Measurements from ENCODE around the gene ADM2.
A peak's percentile ranks its signal among the peaks of the same experiment; 100 is the strongest.
"Not testable (repeated sequence)": the region's sequence is repeated elsewhere in the genome, so short reads cannot be mapped to it uniquely, and the experiment has no call there.

Gene ADM2

GRCh38 chr22:50507991-50508884 lies 26.9 kb downstream of the ADM2 start, which contains the start of gene NCAPH2:
TSS of gene NCAPH2 (plus strand) at chr22:50508224. CDS start at chr22:50508338, 114 bp downstream.
- DNase-seq, result peak; percentile 96

GRCh38 chr22:50508897-50509296 lies 27.6 kb downstream of the ADM2 start:
- DNase-seq, result no peak

- DNase-seq, result no peak
These were observed 31.8 kb downstream of the ADM2 start for GRCh38 chr22:50513175-50513574.

GRCh38 chr22:50516068-50516467 lies 34.7 kb downstream of the ADM2 start:
- DNase-seq, result no peak

GRCh38 chr22:50516891-50517290 lies 35.5 kb downstream of the ADM2 start:
- DNase-seq, result no peak

GRCh38 chr22:50517495-50518260 lies 36.3 kb downstream of the ADM2 start:
- no peak for DNase-seq

- no peak for DNase-seq
These were observed 37.3 kb downstream of the ADM2 start for GRCh38 chr22:50518606-50519005.

- no peak for DNase-seq
These were observed 37.8 kb downstream of the ADM2 start for GRCh38 chr22:50519151-50519550.

- DNase-seq, result not testable (repeated sequence)
These were observed 38.8 kb downstream of the ADM2 start for GRCh38 chr22:50520184-50520583.

- DNase-seq, result no peak
These were observed 39.6 kb downstream of the ADM2 start for GRCh38 chr22:50520826-50521453.

GRCh38 chr22:50521710-50522109 lies 40.4 kb downstream of the ADM2 start:
- no peak for DNase-seq

GRCh38 chr22:50522208-50522805 lies 41.0 kb downstream of the ADM2 start:
- DNase-seq, result no peak

GRCh38 chr22:50522806-50523438 lies 41.6 kb downstream of the ADM2 start:
- no peak for DNase-seq

GRCh38 chr22:50523458-50523805 lies 42.1 kb downstream of the ADM2 start:
- DNase-seq, result no peak

GRCh38 chr22:50523806-50524675 lies 42.7 kb downstream of the ADM2 start:
- no peak for DNase-seq

- DNase-seq, result peak; percentile 35
These were observed 43.3 kb downstream of the ADM2 start for GRCh38 chr22:50524676-50525103.

- DNase-seq, result peak; percentile 98
These were observed 43.9 kb downstream of the ADM2 start, which contains the start of gene SCO2 for GRCh38 chr22:50525104-50525857. TSS of gene SCO2 (minus strand) at chr22:50525598. CDS start at chr22:50524411, 1,187 bp downstream.

- DNase-seq, result no peak
These were observed 44.4 kb downstream of the ADM2 start for GRCh38 chr22:50525858-50526107.

GRCh38 chr22:50526108-50526833 lies 44.9 kb downstream of the ADM2 start:
- peak; percentile 80 for DNase-seq

All from 8988T (cell line).